GM18868 (cell line): ENCODE data around the gene ACTN3.
"Not testable (repeated sequence)": the region's sequence is repeated elsewhere in the genome, so short reads cannot be mapped to it uniquely, and the experiment has no call there.

ENCODE experiments used
- ATAC-seq: cut with Tn5 transposase; IDR thresholded peaks from one replicate; pipeline ENCODE4 v1.9.1; 2021; ENCODE audit warnings: mild to moderate bottlenecking, moderate library complexity; ENCODE audit not compliant: unreplicated experiment

Gene ACTN3

DNA sequence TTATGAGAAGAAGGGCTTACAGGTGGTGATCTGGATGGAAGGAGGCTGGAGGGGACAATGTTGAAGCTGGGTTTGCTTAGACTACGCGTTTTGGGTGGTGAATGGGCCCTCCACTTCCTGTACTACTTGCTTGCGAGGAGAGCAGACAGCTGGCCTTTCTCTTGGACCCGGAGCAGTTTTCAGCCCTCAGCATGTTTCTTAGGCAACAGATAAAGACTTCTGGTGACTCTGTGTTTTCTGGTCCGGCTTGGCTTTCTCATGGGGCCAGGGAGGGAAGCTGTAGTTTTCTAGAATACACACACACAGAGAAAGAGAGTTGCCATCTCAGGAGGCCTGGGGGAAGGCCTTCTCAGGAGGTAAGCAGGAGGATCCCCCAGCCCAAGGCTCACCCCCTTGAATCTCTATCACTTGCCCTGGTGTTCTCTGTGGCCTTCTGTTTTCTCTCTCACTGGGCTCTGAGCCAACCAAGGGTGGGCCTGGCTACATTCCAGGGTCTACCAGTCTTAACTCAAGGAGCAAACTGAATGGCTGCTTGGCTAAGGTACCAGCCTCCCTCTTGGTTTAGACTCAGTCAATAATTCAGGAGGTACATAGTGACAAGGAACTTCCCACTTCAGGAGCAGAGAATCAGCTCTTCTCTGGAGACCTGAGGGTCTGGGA lies 48.7 kb downstream of the ACTN3 start:
- no peak for ATAC-seq

DNA sequence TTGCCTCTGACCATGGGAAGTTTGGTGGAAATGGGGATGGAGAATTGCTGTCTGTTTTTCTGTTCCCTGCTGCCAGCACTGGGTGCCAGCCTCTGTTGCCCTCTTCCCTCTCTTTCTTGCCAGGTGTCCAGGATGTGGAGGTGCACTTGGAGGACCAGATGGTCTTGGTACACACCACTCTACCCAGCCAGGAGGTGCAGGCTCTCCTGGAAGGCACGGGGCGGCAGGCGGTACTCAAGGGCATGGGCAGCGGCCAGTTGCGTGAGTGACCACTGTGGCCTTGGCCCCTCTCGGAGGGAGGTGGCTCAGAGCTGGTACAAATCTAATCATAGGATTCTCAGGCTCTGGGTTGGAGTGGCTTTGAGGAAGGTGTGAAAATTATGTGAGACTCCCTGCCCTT lies 52.3 kb downstream of the ACTN3 start:
- no peak for ATAC-seq

DNA sequence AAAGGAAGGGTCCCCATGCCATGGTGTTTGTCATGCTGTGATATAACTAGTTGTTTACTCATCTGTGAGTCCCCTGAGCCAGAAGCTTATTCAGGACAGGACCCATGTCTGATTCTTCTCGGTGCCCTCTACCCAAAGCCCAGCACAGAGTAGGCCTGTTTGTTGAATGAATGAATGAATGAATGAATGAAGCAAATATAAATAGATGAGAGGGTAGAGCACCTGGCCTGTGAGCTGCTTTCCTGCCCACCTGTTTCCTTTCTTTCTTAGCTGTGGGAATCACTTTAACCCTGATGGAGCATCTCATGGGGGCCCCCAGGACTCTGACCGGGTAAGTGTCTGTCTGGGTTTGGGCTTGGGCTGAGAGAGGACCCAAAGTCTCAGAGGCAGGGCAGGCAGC lies 53.5 kb downstream of the ACTN3 start:
- ATAC-seq = no peak

DNA sequence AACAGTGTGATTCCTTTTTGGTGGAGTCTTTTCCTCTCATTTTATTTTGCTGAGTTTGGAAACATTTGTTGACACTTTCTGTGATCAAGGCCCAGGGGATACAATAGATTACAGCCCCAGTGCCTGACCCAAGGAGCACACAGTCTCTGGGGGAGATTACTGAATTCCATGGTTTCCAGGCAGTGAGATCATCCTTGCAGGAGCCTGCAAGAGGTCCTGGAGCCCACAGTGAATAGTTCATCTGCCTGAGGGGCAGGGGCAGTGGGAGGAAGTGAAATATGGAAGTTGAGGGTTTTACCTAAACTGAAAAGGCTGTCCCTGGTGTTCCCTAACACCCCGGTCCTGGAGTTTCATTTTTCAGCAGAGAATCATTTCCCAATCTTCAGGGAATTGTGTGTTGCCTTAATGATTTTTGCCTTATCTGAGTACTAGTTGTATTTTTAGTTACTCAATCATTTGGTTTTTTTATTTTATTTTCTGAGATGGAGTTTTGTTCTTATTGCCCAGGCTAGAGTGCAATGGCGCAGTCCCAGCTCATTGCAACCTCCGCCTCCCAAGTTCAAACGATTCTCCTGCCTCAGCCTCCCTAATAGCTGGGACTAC lies 54.0 kb downstream of the ACTN3 start:
- no peak for ATAC-seq

DNA sequence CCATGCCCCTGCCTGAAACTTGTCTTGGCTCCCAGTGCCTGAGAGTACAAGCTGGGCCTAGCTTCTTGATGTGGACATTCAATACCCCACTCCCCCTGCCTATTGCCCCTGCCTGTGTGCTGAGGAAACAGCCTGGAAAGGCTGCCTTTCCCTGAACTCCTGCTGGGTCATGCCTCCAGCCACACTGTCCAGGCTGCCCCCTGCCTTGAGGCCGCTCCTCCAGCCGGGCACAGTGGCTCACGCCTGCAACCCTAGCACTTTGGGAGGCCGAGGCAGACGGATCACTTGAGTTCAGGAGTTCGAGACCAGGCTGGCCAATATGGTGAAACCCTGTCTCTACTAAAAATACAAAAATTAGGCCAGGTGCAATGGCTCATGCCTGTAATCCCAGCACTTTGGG lies 56.4 kb downstream of the ACTN3 start:
- ATAC-seq = no peak

DNA sequence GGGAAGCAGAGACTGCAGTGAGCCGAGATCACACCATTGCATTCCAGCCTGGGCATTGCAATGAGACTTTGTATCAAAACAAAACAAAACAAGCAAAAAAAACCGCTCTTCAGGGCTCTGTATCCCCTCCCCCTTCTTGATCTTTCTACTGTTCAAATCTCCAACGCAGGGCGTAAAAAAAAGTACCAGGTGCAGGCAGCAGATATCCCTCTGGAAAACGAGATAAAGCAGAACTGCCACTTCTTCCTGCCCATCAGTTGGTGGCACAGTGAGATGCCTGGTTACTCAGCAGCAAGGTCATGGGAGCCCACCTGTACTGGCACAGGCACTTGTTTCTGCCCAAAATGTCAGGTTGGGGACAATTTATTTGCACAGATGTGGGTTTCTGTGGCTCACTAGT lies 57.5 kb downstream of the ACTN3 start:
- ATAC-seq = no peak

DNA sequence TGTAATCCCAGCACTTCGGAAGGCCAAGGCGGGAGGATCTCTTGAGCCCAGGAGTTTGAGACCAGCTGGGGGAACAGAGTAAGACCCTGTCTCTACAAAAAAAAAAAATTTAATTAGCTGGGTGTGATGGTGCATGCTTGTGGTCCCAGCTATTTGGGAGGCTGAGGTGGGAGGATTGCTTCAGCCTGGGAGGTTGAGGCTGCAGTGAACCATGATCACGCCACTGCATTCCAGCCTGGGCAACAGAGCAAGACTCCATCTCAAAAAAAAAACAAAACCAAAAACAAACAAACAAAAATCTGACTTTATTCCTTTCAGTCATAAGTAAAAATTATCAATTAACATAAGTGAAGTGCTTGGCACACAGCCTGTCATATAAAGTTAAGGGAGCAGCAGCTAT lies 59.9 kb downstream of the ACTN3 start:
- not testable (repeated sequence) for ATAC-seq

DNA sequence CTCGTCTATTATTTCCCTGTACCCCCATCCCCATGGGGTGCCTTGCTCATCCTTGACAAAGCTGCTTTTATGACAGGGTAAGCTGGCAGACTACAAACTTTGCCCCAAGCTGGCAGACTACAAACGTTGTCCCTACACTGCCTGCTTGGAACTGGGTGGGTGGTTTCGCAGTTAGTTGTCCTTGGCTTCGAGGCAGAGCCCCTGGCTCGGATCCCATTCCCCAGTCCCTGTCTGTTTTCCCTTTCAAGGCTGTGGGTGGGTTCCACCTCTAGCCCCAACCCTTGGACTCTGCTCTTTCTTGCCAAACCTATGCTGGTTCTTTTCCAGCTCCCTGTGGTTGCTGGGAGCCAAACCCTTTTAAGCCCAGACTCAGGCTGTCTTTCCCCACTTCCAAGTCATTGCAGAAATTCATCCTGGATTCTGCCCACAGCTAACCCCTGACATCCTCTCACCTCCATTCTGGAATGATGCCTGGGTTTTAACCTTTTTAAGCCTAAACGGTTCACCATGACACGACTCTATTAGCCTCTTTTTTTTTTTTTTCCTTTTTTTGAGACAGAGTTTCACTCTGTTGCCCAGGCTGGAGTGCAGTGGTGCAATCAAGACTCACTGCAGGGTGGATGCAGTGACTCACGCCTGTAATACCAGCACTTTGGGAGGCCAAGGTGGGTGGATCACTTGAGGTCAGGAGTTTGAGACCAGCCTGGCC lies 60.6 kb downstream of the ACTN3 start:
- no peak for ATAC-seq

DNA sequence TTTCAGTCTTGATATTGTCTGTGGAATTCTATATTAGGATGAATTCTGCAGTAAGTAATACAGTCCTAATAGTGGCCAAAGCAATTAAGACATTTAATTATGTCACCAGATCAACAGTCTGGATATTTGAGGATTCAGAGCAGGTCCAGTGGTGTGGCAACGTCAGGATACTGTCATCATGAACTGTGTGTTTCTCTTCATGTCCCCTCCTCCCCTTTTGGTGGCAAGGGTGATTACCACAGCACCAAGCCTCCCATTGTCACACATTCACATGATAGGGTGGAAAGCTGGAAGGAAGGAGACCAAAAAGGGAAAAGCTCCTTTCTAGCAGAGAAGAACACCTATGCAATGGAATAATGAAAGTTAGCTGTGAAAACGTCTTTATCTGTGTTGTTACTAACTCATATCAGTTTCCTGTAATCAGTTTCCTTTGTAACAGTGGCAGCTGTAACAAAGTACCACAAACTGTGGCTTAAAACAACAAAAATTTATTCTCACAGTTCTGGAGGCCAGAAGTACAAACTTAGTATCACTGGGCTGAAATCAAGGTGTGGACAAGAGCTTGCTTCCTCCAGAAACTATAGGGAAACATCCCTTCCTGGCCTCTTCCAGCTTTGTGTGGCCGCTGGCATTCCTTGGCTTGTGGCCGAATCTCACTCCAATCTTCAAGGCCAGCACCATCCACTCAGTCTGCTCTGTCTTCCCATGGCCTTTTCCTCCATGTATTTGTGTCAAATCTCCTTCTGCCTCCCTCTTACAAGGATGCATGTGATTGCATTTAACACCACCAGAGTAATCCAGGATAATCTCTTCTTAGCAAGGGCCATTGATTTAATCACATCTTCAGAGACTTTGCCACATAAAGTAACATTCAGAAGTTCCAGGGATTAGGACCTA lies 63.3 kb downstream of the ACTN3 start:
- ATAC-seq = no peak

DNA sequence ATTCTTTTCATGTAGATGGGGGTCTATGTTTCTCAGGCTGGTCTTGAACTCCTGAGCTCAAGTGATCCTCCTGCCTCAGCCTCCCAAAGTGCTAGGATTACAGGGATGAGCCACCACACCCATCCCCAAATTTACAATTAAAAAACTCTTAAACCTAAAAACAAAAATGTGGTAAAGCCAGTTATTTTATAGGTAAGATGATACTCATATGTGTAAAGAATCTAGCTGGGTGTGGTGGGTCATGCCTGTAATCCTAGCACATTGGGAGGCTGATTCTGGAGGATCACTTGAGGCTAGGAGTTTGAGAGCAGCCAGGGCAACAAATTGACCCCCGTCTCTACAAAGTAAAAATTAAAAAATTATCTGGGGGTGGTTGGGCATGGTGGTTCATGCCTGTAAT lies 65.8 kb downstream of the ACTN3 start:
- ATAC-seq = no peak
